CD8-positive, alpha-beta memory T cell (primary cell): ENCODE results near the gene CFD. TPM values are rescaled to one million over a fixed set of nuclear protein-coding genes. Genes with fewer than 3 reads are reported as not detected.

Source experiments
- CTCF ChIA-PET: fragments of 350-600 bp; sonication (Branson Sonifier 250); formaldehyde crosslinking; loops from one replicate; lab custom pipeline; 2021; ENCODE audit warnings: antibody characterized with exemption; lab: Charles Lee
- POLR2A ChIA-PET: fragments of 350-600 bp; sonication (Branson Sonifier 250); formaldehyde crosslinking; loops from one replicate; lab custom pipeline; 2021; ENCODE audit warnings: antibody characterized with exemption; lab: Charles Lee
- DNase-seq, 5 donors: peaks; one replicate each; pipeline versions ENCODE4 v3.0.0 to v3.0.0-alpha.2; 2020 to 2022; ENCODE audit warnings: mixed read lengths in 1 of 5
- H3K27ac ChIP-seq: one replicate; pipeline ENCODE4 v1.7.0; 2013; ENCODE audit warnings: low read depth, mild to moderate bottlenecking, low read length, moderate library complexity
- H3K27me3 ChIP-seq: 2 replicates; pipeline ENCODE4 v1.7.0; 2013; ENCODE audit warnings: low read length, mild to moderate bottlenecking; ENCODE audit not compliant: insufficient read depth, poor library complexity, severe bottlenecking
- H3K36me3 ChIP-seq: 2 replicates; pipeline ENCODE4 v1.7.0; 2013; ENCODE audit warnings: mild to moderate bottlenecking, low read length, moderate library complexity; ENCODE audit not compliant: insufficient read depth
- H3K4me1 ChIP-seq: 2 replicates; pipeline ENCODE4 v1.7.0; 2013; ENCODE audit warnings: mild to moderate bottlenecking, low read length, moderate library complexity; ENCODE audit not compliant: insufficient read depth
- H3K4me3 ChIP-seq: 2 replicates; pipeline ENCODE4 v1.7.0; 2013; ENCODE audit warnings: mild to moderate bottlenecking, low read length
- H3K9me3 ChIP-seq: 2 replicates; pipeline ENCODE4 v1.7.0; 2013; ENCODE audit warnings: mild to moderate bottlenecking, low read length
- H3K27ac Mint-ChIP-seq, 8 donors: one replicate each; pipeline ENCODE4 v1.8.0; 2020 to 2021; ENCODE audit warnings: mixed read lengths in 8 of 8, mild to moderate bottlenecking in 6 of 8, inconsistent platforms in 3 of 8, moderate library complexity in 3 of 8
- H3K27me3 Mint-ChIP-seq, 2 donors: one replicate each; pipeline ENCODE4 v1.8.0; 2020 to 2021; ENCODE audit warnings: mixed read lengths in 2 of 2, mild to moderate bottlenecking in 1 of 2, moderate library complexity in 1 of 2
- H3K36me3 Mint-ChIP-seq, 3 donors: one replicate each; pipeline ENCODE4 v1.8.0; 2020 to 2021; ENCODE audit warnings: mixed read lengths in 3 of 3, inconsistent platforms in 1 of 3, mild to moderate bottlenecking in 1 of 3
- H3K4me1 Mint-ChIP-seq, 3 donors: one replicate each; pipeline ENCODE4 v1.8.0; 2020 to 2021; ENCODE audit warnings: mixed read lengths in 3 of 3, inconsistent platforms in 1 of 3, mild to moderate bottlenecking in 1 of 3
- H3K4me3 Mint-ChIP-seq, 7 donors: one replicate each; pipeline ENCODE4 v1.8.0; 2020 to 2021; ENCODE audit warnings: mixed read lengths in 7 of 7, mild to moderate bottlenecking in 6 of 7, moderate library complexity in 4 of 7, inconsistent platforms in 2 of 7
- H3K9me3 Mint-ChIP-seq, 5 donors: one replicate each; pipeline ENCODE4 v1.8.0; 2020 to 2022; ENCODE audit warnings: mixed read lengths in 5 of 5, mild to moderate bottlenecking in 3 of 5, moderate library complexity in 2 of 5, inconsistent platforms in 1 of 5
- polyA plus RNA-seq: library from polyadenylated mRNA; unstranded; fragments of 300-500 nt; fragmentation: Illumina TruSeq; gene quantifications from one replicate; pipeline ENCODE4 v1.2.3, GENCODE V29; 2021
- total RNA-seq, 2 experiments: library from RNA; stranded (reverse); gene quantifications; one replicate each; pipeline ENCODE4 v1.2.3, GENCODE V29; 2021

CFD gene
- total and polyA plus RNA-seq, 3 experiments from 2014 or later, result 0.89 to 6.9 (median 1.5) TPM

DNA sequence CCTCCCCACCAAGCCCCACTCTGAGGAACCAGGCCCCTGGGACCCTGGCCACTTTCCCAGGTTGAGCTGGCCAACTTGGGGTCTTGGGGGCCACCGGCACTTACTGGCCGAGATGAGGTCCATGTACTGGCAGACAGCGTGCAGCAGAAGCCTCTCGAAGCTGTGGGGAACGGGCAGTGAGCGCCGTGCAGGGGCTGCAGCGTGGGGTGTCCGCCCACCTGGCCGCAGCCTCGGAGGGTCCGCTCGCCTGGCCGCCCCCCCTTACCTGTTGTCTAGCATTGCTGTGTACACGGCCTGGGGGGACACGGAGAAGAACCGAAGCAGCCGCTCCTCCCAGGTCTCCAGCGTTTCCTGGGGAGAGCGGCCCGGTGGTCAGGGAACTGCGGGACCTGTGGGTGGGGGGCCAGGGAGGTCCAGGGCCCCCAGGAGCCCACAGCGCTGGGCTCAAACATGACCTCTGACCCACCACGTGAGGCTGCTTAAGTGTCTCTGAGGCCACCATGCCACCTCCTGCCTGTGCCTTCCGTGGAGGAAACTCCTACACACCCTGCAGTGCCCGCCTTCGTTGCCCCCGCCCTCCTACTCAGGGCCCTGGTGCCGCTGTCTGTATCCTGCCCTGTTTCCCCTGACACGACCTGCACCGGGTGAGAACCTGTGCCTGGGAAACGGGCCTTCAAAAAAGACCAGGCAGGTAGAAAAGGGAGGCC, 40.0 kb downstream of the CFD start:
- H3K4me1 Mint-ChIP-seq, result peaks cover 4 to 36% (median 6%) of the 10 kb centered on the region in 3 donors
- H3K9me3 Mint-ChIP-seq, result no peaks in the 10 kb centered on the region
- H3K4me3 ChIP-seq, result no peak overlapping the region
- H3K36me3 ChIP-seq, result peaks cover 5% of the 10 kb centered on the region
- no peaks in the 10 kb centered on the region for H3K27me3 Mint-ChIP-seq
- no peak overlapping the region for H3K4me3 Mint-ChIP-seq
- H3K9me3 ChIP-seq, result no peaks in the 10 kb centered on the region
- no peaks in the 10 kb centered on the region for H3K27me3 ChIP-seq
- H3K36me3 Mint-ChIP-seq, result peaks cover 0 to 59% (median 3%) of the 10 kb centered on the region in 3 donors
- no peak overlapping the region for H3K27ac ChIP-seq
- ChIA-PET CTCF (interaction anchor here (1.3 to 1.9 kb wide), 2 partner anchors 10 to 36 kb away, joined by 3 to 6 read pairs; no protein-coding TSS in a partner anchor), POLR2A (interaction anchor here (0.6 to 1.4 kb wide), 2 partner anchors 10 to 370 kb away, joined by 4 to 6 read pairs; no protein-coding TSS in a partner anchor)
- peak overlapping the region in 2 of 8 donors; percentile 72 to 73 for H3K27ac Mint-ChIP-seq
- peaks cover 15% of the 10 kb centered on the region for H3K4me1 ChIP-seq
- no peak for DNase-seq

DNA sequence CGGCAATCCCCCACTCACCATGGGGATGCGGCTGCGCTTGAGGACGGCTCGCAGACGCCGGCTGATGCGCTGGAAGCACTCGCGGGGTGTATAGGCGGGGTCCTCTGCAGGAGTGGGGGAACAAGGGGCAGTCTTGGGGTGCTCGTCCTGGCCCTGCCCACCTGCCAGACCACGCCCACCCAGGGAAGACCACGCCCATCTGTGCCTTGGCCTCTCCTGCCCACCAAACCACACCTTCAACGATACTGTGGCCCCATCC, 40.5 kb downstream of the CFD start:
- Histone ChIP-seq H3K9me3 (no peaks in the 10 kb centered on the region), H3K4me3 (no peak overlapping the region), H3K36me3 (peaks cover 6% of the 10 kb centered on the region), H3K27me3 (no peaks in the 10 kb centered on the region), H3K27ac (no peak overlapping the region), H3K4me1 (peaks cover 20% of the 10 kb centered on the region)
- Mint-ChIP-seq H3K4me1 (peaks cover 4 to 39% (median 6%) of the 10 kb centered on the region in 3 donors), H3K27me3 (no peaks in the 10 kb centered on the region), H3K9me3 (no peaks in the 10 kb centered on the region), H3K36me3 (peaks cover 0 to 59% (median 3%) of the 10 kb centered on the region in 3 donors), H3K4me3 (no peak overlapping the region), H3K27ac (peak overlapping the region in 3 of 8 donors; percentile 33 to 81 (median 57))
- CTCF ChIA-PET, result no interaction called here
- no peak for DNase-seq
- POLR2A ChIA-PET, result no interaction called here

DNA sequence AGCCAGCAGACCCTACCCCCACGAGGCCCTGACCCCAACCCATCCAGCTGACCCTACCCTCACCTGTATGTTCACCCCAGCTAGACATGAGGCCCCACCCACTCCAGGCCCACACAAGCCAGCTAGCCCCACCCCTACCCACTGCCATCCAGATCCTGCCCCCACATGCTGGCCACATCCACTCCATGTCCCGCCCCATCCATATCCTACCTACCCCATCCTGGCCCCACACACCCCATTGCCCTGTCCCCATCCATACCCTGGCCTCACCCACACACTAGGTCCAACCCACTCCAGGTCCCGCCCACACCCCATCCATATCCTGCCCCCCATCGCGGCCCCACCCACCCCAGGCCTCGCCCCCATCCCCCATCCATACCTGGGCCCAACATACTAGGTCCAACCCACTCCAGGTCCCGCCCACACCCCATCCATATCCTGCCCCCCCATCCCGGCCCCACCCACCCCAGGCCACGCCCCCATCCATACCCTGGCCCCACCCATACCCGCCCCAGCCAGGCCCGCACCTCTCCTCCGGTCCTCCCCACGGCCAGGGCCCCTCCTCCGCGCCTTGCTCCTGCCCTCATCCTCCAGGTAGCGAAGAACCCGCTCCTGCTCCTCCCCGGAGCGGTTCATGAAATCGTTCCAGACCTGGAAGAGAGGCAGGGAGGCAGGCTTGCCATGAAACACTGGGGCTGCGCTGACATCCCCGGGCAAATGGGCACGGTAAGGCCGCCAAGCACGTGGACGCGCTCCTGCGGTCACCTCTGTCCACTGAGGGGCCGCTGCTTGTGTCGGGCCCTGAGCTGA, 41.0 kb downstream of the CFD start:
- ChIA-PET CTCF (interaction anchor here (1.2 kb wide), 1 partner anchor 9 kb away, joined by 3 read pairs; no protein-coding TSS in a partner anchor), POLR2A (no interaction called here)
- no peak overlapping the region for H3K4me3 ChIP-seq
- Mint-ChIP-seq H3K4me3 (no peak overlapping the region), H3K4me1 (peaks cover 0 to 39% (median 6%) of the 10 kb centered on the region in 3 donors), H3K9me3 (no peaks in the 10 kb centered on the region), H3K36me3 (peaks cover 0 to 59% (median 3%) of the 10 kb centered on the region in 3 donors), H3K27ac (peak overlapping the region in 4 of 8 donors; percentile 33 to 81 (median 60)), H3K27me3 (no peaks in the 10 kb centered on the region)
- DNase-seq, result peak in 1 of 5 donors; percentile 30
- no peaks in the 10 kb centered on the region for H3K9me3 ChIP-seq
- H3K27ac ChIP-seq, result no peak overlapping the region
- H3K4me1 ChIP-seq, result peaks cover 18% of the 10 kb centered on the region
- H3K27me3 ChIP-seq, result no peaks in the 10 kb centered on the region
- H3K36me3 ChIP-seq, result peaks cover 6% of the 10 kb centered on the region

DNA sequence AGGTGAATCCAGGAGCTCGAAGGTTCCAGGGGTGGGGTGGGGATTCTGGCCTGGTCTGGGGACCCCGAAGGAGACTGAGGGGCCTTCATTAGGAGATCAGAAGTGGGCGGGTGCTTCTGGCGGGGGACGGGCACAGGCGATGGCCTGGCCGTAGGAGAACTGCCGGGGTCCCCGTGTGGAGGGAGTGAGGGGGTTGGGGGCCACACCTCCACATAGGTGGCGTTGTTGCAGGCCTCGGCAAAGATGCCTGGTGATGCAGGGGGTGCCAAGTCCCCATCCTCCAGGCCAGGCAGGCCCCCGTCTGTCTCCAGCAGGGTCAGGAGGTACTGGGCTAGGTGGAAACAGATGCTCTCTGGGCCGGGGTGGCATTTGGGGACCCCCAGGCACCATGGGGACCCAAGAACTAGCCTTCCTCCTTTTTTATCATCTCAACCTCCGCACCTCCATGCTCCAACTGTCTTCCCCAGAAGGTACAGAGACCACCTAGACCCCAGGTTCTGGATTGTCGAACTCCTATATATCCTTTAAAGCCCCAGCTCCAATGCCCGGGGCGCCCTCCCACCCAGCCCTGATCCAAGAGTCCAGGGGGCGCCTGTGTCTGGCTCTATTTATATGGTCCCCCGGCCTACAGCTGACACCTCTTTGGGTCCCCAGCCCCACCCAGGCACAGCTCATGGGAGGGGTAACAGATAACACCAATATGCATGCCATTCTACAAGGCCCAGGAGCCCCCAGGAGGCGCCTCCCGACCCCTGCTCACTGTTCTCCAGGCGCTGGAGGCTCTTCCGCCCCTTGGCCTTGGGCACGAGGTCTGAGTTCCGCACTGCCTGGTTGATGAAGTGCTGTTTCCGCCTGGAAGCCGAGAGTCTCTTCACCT, 42.0 kb downstream of the CFD start:
- no peaks in the 10 kb centered on the region for H3K27me3 ChIP-seq
- Mint-ChIP-seq H3K36me3 (peaks cover 0 to 54% (median 3%) of the 10 kb centered on the region in 3 donors), H3K9me3 (no peaks in the 10 kb centered on the region), H3K4me3 (no peak overlapping the region), H3K4me1 (peaks cover 2 to 44% (median 9%) of the 10 kb centered on the region in 3 donors), H3K27ac (peak overlapping the region in 1 of 8 donors; percentile 47), H3K27me3 (no peaks in the 10 kb centered on the region)
- peaks cover 6% of the 10 kb centered on the region for H3K36me3 ChIP-seq
- POLR2A ChIA-PET, result interaction anchor here (0.5 to 2.0 kb wide), 2 partner anchors 8 to 17 kb away, joined by 3 to 9 read pairs; partner anchors contain the start of genes MED16 and RNU6-9
- peaks cover 27% of the 10 kb centered on the region for H3K4me1 ChIP-seq
- CTCF ChIA-PET, result interaction anchor here (0.7 to 3.3 kb wide), 3 partner anchors 8 to 38 kb away, joined by 3 to 13 read pairs (median 3); no protein-coding TSS in a partner anchor
- no peaks in the 10 kb centered on the region for H3K9me3 ChIP-seq
- H3K4me3 ChIP-seq, result no peak overlapping the region
- no peak overlapping the region for H3K27ac ChIP-seq
- DNase-seq, result no peak

DNA sequence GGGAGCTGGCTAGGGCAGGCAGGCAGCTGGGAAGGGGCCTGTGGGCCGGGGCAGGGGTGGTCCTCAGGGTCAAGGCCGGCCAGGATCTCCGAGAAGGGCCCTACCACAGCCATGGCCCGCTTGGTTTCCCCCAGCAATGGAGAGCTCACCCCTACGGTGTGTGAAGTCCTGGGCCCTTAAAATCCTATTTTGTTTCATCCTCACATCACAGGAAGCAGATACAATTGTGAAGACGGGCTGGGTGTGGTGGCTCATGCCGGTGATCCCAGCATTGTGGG, 42.6 kb downstream of the CFD start:
- DNase-seq, result no peak
- Histone ChIP-seq H3K27ac (no peak overlapping the region), H3K9me3 (no peaks in the 10 kb centered on the region), H3K36me3 (peaks cover 6% of the 10 kb centered on the region), H3K4me1 (peaks cover 33% of the 10 kb centered on the region), H3K27me3 (no peaks in the 10 kb centered on the region), H3K4me3 (no peak overlapping the region)
- H3K4me1 Mint-ChIP-seq, result peaks cover 8 to 46% (median 13%) of the 10 kb centered on the region in 3 donors
- CTCF ChIA-PET, result interaction anchor here (0.7 to 3.3 kb wide), 2 partner anchors 12 to 39 kb away, joined by 3 to 13 read pairs; no protein-coding TSS in a partner anchor
- H3K27ac Mint-ChIP-seq, result peak overlapping the region in 4 of 8 donors; percentile 12 to 61 (median 49)
- no peak overlapping the region for H3K4me3 Mint-ChIP-seq
- H3K36me3 Mint-ChIP-seq, result peaks cover 0 to 50% (median 0%) of the 10 kb centered on the region in 3 donors
- POLR2A ChIA-PET, result interaction anchor here (0.5 to 2.0 kb wide), 2 partner anchors 9 to 17 kb away, joined by 3 to 9 read pairs; partner anchors contain the start of genes MED16 and RNU6-9
- H3K9me3 Mint-ChIP-seq, result no peaks in the 10 kb centered on the region
- no peaks in the 10 kb centered on the region for H3K27me3 Mint-ChIP-seq

DNA sequence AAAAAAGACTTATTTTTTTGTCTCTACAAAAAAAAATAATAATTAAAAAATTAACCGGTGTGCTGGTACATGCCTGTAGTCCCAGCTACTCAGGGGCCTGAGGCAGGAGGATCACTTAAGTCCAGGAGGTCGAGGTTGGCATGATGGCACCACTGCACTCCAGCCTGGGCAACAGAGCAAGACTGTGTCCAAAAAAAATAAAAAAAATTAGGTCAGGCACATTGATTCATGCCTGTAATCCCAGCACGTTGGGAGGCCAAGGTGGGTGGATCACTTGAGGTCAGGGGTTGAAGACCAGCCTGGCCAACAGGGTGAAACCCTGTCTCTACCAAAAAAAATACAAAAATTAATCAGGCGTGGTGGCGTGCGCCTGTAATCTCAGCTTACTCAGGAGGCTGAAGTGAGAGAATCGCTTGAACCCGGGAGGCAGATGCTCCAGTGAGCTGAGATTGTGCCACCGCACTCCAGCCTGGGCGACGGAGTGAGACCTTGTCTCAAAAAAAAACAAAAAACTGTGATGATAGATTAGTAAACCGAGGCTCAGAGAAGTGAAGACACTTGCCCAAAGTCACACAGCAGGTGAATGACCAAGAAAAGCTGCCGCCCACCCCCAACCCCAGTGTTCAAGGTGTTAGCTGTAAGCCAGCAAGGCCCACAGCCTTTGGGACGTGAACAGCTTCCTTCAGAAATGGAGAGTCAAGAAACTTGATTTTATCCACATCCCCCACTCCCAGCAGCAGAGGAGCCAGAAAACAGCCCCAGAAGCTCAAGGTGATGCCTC, 43.2 kb downstream of the CFD start:
- H3K27me3 ChIP-seq, result no peaks in the 10 kb centered on the region
- H3K27ac Mint-ChIP-seq, result no peak overlapping the region
- H3K36me3 ChIP-seq, result peaks cover 6% of the 10 kb centered on the region
- H3K27ac ChIP-seq, result no peak overlapping the region
- ChIA-PET CTCF (interaction anchor here (0.7 to 3.3 kb wide), 3 partner anchors 11 to 39 kb away, joined by 3 to 13 read pairs (median 4); no protein-coding TSS in a partner anchor), POLR2A (interaction anchor here (1.2 to 2.0 kb wide), 2 partner anchors 10 to 12 kb away, joined by 4 to 9 read pairs; partner anchors contain the start of genes MED16 and RNU6-9)
- H3K9me3 Mint-ChIP-seq, result no peaks in the 10 kb centered on the region
- peaks cover 39% of the 10 kb centered on the region for H3K4me1 ChIP-seq
- H3K36me3 Mint-ChIP-seq, result peaks cover 0 to 45% (median 0%) of the 10 kb centered on the region in 3 donors
- H3K4me3 ChIP-seq, result no peak overlapping the region
- H3K4me1 Mint-ChIP-seq, result peaks cover 14 to 52% (median 18%) of the 10 kb centered on the region in 3 donors
- H3K9me3 ChIP-seq, result no peaks in the 10 kb centered on the region
- H3K4me3 Mint-ChIP-seq, result no peak overlapping the region
- no peak for DNase-seq
- no peaks in the 10 kb centered on the region for H3K27me3 Mint-ChIP-seq
